ENCODE measurements around the gene AP1G1.
A peak's percentile ranks its signal among the peaks of the same experiment; 100 is the strongest.
"Not testable (repeated sequence)": the region's sequence is repeated elsewhere in the genome, so short reads cannot be mapped to it uniquely, and the experiment has no call there.

The AP1G1 gene

GRCh38 chr16:71807905-71808592 is 585 bp downstream of the AP1G1 start:
- DNase-seq, result peak; percentile 50

- DNase-seq, result no peak
These were observed 5.3 kb downstream of the AP1G1 start for GRCh38 chr16:71803305-71803690.

GRCh38 chr16:71796501-71797097 is 12.0 kb downstream of the AP1G1 start:
- DNase-seq, result no peak

GRCh38 chr16:71794943-71795342 is 13.7 kb downstream of the AP1G1 start:
- no peak for DNase-seq

DNA sequence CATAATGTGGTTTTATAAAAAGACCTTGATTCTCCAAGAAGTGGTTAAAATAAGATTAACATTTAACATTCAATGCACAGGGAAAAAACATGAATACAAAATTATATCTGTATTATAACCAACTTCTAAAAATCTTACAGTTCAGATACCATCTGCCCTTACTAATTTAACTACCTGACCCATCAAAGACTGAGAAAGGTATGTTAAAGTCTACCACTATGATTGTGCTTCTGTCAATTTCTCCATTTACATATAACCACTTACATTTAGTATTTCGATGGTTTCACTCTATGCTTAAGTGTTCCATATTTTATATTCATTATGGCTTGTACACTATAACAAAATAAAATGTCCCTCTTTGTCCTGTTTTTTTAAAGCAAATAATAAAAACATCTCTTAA is 14.6 kb downstream of the AP1G1 start:
- no peak for DNase-seq

- DNase-seq, result no peak
These were observed 16.5 kb downstream of the AP1G1 start for GRCh38 chr16:71792176-71792575.

GRCh38 chr16:71790329-71790728 is 18.3 kb downstream of the AP1G1 start:
- DNase-seq, result not testable (repeated sequence)

- DNase-seq, result no peak
These were observed 19.5 kb downstream of the AP1G1 start for GRCh38 chr16:71789136-71789535.

DNA sequence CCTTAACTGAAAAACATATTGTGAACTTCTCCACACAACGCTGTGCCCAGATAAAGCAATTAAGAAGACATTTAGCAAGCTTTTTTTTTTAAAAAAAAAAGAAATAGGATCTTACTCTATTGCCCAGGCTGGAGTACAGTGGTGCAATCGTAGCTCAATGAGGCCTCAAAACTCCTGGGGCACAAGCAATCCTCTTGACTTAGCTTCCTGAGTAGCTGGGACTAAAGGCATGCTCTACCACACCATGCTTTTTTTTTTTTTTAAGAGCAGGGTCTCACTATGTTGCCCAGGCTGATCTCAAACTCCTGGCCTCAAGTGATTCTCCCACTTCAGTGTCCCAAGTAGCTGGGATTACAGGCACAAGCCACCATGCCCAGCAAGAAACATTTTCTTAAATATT is 20.1 kb downstream of the AP1G1 start:
- DNase-seq, result no peak

GRCh38 chr16:71785143-71785542 is 23.5 kb downstream of the AP1G1 start:
- DNase-seq, result not testable (repeated sequence)

DNA sequence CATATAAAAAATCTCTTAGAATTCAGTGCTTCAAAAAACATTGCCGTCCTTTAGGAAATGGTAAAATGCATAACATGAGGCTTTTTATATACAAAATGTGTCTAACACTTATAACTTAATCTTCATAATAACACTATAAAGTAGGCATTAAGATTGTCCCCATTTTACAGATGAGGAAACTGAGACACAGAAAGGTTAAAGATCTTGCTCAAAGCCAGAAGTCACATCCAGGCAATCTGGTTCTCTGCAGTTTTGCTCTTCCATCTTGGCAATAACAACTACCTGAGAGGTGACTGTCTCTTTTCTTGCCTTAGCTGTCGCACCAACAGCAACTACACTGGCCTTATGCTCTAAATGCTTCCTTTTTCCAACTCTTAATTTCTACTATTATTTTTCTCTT is 24.5 kb downstream of the AP1G1 start:
- DNase-seq, result no peak

- no peak for DNase-seq
These were observed 26.9 kb downstream of the AP1G1 start for GRCh38 chr16:71781741-71782140.

DNA sequence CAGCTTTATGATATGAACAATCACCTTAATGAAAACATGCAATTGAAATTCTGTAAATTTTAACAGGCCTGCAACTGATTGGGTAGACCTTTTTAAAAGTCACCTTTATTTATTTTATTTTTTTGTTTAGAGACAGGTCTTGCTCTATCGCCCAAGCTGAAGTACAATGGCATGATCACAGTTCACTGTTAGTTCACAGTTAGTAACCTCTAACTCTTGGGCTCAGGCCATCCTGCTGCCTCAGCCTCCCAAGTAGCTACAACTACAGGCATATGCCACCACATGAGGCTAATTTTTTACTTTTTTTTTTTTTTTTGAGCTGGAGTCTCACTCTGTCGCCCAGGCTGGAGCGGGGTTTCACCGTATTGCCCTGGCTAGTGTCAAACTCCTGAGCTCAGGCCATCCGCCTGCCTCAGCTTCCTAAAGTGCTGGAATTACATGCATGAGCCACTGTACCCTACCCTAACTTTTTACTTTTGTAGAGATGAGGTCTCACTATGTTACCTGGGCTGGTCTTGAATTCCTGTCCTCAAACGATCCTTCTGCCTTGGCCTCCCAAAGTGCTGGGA is 28.0 kb downstream of the AP1G1 start:
- DNase-seq, result no peak

- DNase-seq, result no peak
These were observed 29.9 kb downstream of the AP1G1 start for GRCh38 chr16:71778780-71779179.

GRCh38 chr16:71777329-71777728 is 31.3 kb downstream of the AP1G1 start:
- DNase-seq, result no peak

GRCh38 chr16:71775949-71776348 is 32.7 kb downstream of the AP1G1 start:
- DNase-seq, result no peak

DNA sequence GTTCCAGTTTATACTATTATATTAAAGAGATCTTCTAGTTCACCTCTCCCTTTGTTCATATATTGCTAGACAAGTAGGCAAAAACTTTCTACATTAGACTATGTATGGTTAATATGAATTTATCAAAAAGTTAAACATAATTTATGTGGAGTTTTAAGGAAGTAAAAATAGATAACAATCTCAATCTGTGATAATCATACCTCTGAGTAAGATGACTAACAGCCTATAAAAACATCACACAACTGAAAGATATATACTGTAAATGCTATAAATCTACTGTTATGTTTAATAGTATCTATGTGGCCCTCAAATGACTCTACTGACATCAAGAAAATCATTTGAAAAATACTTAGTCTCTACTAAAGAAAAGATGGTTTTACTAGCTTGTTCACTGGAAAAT is 37.1 kb downstream of the AP1G1 start:
- no peak for DNase-seq

GRCh38 chr16:71769222-71769621 is 39.4 kb downstream of the AP1G1 start:
- DNase-seq, result no peak

DNA sequence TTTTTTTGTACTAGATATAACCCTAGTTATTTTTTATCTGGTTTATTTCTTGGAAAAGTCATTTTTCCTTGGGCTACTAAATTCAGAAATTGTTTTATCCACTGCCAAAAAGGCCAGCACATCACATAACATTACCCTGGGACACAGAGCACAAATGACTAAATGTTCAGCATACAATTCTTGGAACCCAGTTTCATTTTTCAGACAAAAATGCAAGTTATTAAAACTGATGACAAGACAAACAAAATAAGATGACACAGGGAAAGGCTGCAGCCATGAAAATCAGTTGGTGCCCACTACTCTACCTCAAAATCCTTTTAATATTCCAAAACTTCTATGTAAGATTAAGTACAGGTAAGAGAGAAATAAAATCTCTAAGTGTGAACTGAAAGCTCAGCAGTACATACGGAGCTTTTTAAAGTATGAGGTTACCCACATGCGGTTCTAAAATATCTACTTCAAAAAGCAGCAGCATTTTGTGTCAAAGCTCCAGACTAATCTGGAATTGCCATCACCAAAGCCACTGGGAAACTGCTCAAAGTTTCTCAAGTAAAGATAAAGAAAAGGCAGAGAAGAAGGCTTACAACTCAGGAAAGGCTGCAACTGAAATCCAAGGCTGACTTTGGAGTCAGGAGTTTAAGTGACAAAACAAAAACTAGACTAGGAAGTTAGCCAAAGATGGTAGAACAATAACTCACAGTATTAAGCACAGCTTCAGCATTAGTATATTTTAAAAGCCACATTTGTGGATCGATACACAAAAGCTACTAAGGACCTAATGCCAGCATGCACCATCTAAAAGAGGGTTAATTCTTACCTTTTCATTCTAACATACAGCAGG is 41.4 kb downstream of the AP1G1 start:
- DNase-seq, result no peak

GRCh38 chr16:71762186-71762585 is 46.4 kb downstream of the AP1G1 start:
- DNase-seq, result no peak

DNA sequence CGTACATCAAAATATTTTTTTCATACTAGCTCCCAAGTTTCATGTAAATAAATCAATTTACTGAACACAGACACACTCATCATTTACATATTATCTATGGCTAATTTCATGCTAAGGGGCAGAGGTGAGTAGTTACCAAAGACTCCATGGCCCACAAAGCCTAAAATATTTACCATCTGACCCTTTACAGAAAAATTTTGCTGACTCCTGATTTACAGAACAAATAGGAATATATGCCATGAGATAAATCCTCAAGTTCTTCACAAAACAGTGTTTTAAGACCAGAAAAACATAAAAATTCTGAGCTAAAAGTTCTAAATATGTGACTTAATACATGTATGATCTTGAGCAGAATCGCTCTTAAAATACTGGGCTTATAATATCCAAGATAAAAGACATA is 47.5 kb downstream of the AP1G1 start:
- no peak for DNase-seq

DNA sequence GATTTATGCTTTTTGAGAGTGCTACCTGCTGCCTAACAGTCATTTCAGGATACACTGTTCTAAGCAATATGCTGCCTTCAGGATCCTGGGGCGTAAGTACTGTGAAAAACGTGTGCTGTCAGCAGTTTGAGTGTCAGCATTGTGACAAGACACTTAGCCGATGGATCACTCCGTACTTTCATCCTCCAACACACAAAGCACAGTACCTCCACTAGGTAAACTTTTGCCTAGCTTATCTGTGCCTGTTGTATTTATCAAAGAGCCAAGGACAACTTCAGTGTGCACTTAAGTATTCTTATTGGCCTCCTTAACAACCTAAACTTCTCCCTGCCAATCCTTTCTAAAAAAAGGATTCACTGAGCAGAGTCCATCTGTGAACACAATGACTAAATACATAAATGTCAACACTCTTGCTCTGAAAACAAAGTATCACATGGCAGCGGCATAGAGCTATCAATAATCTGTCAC is 50.3 kb downstream of the AP1G1 start:
- DNase-seq, result no peak

DNA sequence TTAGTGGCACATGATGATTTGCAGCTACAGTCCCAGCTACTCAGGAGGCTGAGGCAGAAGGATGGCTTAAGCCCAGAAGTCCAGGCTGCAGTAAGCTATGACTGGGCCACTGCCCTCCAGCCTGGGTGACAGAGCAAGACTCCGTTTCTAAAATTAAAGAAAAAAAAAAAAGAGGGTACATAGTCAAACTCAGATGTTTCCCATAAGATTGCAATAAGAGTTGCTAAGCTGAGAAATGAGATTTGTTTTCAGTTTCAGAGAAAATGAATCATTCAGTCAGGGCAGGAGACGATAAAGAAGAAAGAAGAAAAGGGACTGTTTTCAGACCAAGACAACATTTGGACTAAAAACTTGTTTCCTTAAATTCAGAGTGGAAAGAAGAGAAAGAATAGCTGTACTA is 54.0 kb downstream of the AP1G1 start:
- no peak for DNase-seq

GRCh38 chr16:71754108-71754507 is 54.5 kb downstream of the AP1G1 start:
- no peak for DNase-seq
